Measurements from ENCODE around the gene SMURF2.

The SMURF2 gene

DNA sequence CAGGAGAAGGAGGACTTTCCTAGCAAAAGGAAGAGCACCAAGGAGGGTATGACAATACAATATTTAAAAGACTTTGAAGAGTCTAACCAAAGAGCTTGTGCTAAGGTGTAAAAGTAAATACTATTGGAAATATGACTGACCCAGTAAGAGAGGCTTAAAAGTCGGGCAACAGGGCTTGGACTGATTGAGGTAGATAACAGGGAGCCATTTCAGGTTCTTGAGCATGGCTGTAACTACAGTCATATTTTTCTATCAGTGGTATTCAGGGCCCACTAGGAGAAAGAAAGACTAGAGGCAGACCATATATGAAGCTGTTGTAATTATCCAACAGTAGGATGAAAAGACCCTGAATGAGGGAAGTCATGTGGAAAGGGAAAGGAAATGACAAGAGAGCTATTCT is 62.3 kb downstream of the SMURF2 start:
- DNase-seq (ENCODE audit: extremely low read depth, low read depth): no peak
- TF ChIP-seq, protein P1, sequence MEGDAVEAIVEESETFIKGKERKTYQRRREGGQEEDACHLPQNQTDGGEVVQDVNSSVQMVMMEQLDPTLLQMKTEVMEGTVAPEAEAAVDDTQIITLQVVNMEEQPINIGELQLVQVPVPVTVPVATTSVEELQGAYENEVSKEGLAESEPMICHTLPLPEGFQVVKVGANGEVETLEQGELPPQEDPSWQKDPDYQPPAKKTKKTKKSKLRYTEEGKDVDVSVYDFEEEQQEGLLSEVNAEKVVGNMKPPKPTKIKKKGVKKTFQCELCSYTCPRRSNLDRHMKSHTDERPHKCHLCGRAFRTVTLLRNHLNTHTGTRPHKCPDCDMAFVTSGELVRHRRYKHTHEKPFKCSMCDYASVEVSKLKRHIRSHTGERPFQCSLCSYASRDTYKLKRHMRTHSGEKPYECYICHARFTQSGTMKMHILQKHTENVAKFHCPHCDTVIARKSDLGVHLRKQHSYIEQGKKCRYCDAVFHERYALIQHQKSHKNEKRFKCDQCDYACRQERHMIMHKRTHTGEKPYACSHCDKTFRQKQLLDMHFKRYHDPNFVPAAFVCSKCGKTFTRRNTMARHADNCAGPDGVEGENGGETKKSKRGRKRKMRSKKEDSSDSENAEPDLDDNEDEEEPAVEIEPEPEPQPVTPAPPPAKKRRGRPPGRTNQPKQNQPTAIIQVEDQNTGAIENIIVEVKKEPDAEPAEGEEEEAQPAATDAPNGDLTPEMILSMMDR (IDR thresholded peaks at IDR 0.05; ENCODE audit: low read depth, low read length): no peak

DNA sequence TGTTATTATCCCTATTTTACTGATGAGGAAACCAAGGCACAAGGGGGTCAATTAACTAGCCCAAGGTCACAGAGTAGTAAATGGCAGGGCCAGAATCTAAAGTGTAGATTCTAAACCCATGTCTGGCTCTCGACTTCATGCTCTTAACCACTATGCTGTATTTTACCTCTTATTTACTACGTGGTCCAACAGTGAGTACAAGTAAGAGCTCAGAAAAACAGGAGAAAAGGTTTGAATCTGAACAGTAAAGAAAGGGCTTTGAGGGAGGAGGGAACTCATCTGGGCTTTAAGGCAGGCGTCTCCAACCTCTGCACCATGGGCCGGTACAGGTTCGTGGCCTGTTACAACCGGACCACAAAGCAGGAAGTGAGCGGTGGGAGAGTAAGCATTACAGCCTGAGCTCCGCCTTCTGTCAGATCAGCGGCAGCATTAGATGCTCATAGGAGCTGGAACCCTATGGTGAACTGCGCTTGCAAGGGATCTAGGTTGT is 62.9 kb downstream of the SMURF2 start:
- DNase-seq (ENCODE audit: extremely low read depth, low read depth): no peak
- TF ChIP-seq, protein P1 (IDR thresholded peaks at IDR 0.05; ENCODE audit: low read depth, low read length): no peak

DNA sequence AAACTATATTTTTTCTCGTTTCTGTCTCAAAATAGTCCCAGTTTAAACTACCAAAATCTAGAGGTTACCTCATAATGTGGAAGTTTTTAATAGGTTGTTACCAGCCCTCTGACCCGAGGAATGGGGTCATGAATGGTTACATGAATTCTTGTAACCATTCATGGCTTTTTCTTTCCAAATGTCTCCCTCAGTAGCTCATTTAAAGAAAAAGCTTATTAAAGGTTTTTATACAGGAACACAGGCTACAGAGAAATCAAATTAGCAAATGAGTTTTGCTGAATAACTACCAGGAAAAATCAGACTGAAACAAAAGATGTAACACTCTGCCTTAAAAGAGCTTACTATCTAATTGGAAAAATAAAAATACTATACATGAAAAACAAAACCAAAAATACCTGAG is 63.4 kb downstream of the SMURF2 start:
- TF ChIP-seq, protein P1 (IDR thresholded peaks at IDR 0.05; ENCODE audit: low read depth, low read length): no peak
- no peak for DNase-seq (ENCODE audit: extremely low read depth, low read depth)

DNA sequence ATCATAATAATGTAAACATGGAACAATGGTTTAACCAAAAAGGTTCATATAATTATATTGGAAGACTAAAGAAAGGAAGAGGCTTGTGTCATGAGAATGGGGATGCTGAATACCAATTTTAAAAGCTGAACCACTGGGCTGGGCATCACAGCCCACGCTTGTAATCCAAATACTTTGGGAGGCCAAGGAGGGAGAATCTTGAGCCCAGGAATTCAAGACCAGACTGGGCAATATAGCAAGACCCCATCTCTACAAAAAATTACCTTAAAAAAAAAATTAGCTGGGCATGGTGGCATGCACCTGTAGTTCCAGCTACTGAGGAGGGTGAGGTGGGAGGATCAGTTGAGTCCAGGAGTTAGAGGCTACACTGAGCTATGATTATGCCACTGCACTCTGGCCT is 65.1 kb downstream of the SMURF2 start:
- TF ChIP-seq, protein P1 (IDR thresholded peaks at IDR 0.05; ENCODE audit: low read depth, low read length): no peak
- no peak for DNase-seq (ENCODE audit: extremely low read depth, low read depth)

DNA sequence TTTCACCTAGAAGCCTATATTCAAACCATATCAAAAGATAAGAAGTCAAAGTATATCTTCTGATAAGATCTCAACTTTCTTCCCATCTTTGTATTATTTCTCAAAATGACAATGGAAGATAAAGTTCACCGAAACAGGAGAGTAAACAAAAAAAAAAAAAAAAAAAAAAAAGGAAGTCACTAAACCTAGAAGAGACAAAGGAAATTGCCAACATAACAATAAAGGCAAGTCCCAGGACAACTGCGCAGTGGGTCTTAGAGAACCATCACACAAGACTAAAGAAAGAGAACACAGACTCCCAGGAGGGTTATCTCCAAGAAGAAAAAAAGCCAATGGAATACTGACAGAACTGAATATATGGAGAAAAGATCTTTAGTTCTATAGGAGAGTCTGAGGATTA is 65.7 kb downstream of the SMURF2 start:
- TF ChIP-seq, protein P1 (IDR thresholded peaks at IDR 0.05; ENCODE audit: low read depth, low read length): no peak
- no peak for DNase-seq (ENCODE audit: extremely low read depth, low read depth)

DNA sequence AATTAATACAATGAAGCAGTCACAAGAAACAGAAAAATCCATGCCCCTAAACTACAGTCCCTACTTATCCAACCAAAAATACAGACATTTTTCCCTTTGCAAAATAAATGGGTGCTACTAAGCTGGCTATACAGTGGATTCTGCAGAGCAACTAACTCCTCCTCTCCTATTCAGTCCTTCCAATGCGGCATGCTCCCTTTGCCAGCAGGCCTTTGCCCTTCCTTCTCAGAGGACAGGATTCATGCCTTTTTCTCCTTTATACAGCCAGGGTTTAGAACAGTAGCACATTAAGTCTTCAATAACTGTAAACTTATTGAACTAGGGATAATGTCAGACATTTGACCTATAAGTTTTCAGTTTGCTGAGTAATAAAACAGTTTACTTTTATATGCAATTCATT is 70.2 kb downstream of the SMURF2 start:
- DNase-seq (ENCODE audit: extremely low read depth, low read depth): no peak
- TF ChIP-seq, protein P1 (IDR thresholded peaks at IDR 0.05; ENCODE audit: low read depth, low read length): no peak

DNA sequence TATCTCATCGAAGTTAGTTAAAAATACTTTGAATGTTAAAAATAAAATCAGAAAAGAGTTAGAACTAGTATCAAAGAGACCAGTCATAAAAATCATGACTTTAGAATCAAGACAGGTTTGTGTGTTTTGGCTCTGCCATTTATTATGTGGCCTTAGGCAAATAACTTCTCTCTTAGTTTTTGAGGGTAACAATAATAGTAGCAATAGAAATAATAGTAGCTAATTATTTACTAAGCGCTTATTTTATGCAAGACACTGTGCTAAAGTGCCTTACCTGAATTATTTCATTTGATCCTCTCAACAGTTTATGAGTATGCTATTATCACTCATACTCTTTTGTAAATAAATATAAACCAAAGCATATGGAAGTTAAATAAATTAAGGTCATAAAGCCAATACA is 77.0 kb downstream of the SMURF2 start:
- TF ChIP-seq, protein P1 (IDR thresholded peaks at IDR 0.05; ENCODE audit: low read depth, low read length): no peak
- no peak for DNase-seq (ENCODE audit: extremely low read depth, low read depth)

All from AG09319 (cell line).